Measurements from ENCODE around the gene MLLT1.

DNA sequence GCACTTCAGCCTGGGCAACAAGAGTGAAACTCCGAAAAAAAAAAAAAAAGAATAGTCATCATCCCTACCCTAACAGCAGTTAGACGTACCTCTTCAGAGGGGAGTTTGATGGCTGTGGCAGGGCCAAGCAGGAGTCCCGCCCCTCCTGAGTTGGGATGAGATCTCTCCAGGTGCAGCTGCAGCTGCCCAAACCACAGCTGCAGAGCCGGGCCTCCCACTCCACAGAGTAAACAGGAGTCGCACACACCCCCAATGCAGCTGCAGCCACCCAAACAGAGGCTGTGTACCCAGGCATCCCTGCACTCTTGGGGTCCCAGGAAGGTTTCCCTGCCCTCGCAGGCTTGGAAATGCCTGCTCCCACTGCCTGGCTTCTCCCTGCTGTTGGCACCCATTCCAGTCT, 17.4 kb upstream of the MLLT1 start:
- TF ChIP-seq POLR2A (IDR thresholded peaks at IDR 0.05; ENCODE audit: borderline replicate concordance, extremely low read depth, insufficient read depth, insufficient read length) (no peak), EZH2 (IDR thresholded peaks at IDR 0.05) (no peak), SIN3A (IDR thresholded peaks at IDR 0.05; ENCODE audit: low read depth) (no peak), POLR2AphosphoS5 (IDR thresholded peaks at IDR 0.05; ENCODE audit: low read depth, low read length) (no peak), MAX (IDR thresholded peaks at IDR 0.05) (no peak), RAD21 (IDR thresholded peaks at IDR 0.05; ENCODE audit: low read depth) (no peak), EZH2phosphoT487 (IDR thresholded peaks at IDR 0.05; ENCODE audit: borderline replicate concordance) (no peak)
- TF ChIP-seq, protein P1, sequence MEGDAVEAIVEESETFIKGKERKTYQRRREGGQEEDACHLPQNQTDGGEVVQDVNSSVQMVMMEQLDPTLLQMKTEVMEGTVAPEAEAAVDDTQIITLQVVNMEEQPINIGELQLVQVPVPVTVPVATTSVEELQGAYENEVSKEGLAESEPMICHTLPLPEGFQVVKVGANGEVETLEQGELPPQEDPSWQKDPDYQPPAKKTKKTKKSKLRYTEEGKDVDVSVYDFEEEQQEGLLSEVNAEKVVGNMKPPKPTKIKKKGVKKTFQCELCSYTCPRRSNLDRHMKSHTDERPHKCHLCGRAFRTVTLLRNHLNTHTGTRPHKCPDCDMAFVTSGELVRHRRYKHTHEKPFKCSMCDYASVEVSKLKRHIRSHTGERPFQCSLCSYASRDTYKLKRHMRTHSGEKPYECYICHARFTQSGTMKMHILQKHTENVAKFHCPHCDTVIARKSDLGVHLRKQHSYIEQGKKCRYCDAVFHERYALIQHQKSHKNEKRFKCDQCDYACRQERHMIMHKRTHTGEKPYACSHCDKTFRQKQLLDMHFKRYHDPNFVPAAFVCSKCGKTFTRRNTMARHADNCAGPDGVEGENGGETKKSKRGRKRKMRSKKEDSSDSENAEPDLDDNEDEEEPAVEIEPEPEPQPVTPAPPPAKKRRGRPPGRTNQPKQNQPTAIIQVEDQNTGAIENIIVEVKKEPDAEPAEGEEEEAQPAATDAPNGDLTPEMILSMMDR (IDR thresholded peaks at IDR 0.05 in 2 of 3, conservative IDR thresholded peaks at IDR 0.05 in 1 of 3; ENCODE audit: borderline replicate concordance in 1 of 3, insufficient read depth in 1 of 3, low read depth in 2 of 3, low read length in 2 of 3) = no peak
